Thyroid gland (tissue), 4 donors: ENCODE data around the gene KLF8. TPM values are rescaled to one million over a fixed set of nuclear protein-coding genes. Genes with fewer than 3 reads are reported as not detected.

Experiments
- DNase-seq, 2 donors: peaks; one replicate each; pipeline ENCODE4 v3.0.0-alpha.2; 2019
- H3K27ac ChIP-seq, 3 donors: fragments of 200-600 bp; sonication (generic); 1 replicate in 2 of 3; 2 replicates in 1 of 3; pipeline ENCODE4 v1.5.1; 2016 to 2019; ENCODE audit warnings: mild to moderate bottlenecking in 1 of 3, moderate library complexity in 1 of 3
- H3K27me3 ChIP-seq: fragments of 200-600 bp; sonication (generic); one replicate; pipeline ENCODE4 v1.5.1; 2019
- H3K36me3 ChIP-seq, 2 donors: fragments of 200-600 bp; sonication (generic); one replicate each; pipeline ENCODE4 v1.5.1; 2016 to 2019
- H3K4me1 ChIP-seq, 2 donors: fragments of 200-600 bp; sonication (generic); one replicate each; pipeline ENCODE4 v1.5.1; 2017 to 2019
- H3K4me3 ChIP-seq, 3 donors: fragments of 200-600 bp; sonication (generic); replicated peaks in 1 of 3; 1 replicate in 2 of 3; 2 replicates in 1 of 3; pipeline ENCODE4 v1.5.1; 2016; ENCODE audit warnings: mild to moderate bottlenecking in 1 of 3
- H3K9me3 ChIP-seq: fragments of 200-600 bp; sonication (generic); one replicate; pipeline ENCODE4 v1.5.1; 2017
- CTCF ChIP-seq, 6 experiments: fragments of 200-600 bp in 3 of 6; fragments of 450-650 bp in 3 of 6; sonication (generic) in 3 of 6; IDR thresholded peaks; one replicate each; pipeline ENCODE4 v1.5.1; 2016 to 2019; ENCODE audit warnings: antibody characterized with exemption in 6 of 6, mild to moderate bottlenecking in 2 of 6, inconsistent platforms in 1 of 6, moderate library complexity in 1 of 6
- POLR2A ChIP-seq, 2 donors: fragments of 450-650 bp; IDR thresholded peaks; one replicate each; pipeline ENCODE4 v1.6.1; 2017; ENCODE audit warnings: antibody characterized with exemption in 2 of 2, mild to moderate bottlenecking in 2 of 2, moderate library complexity in 1 of 2
- WGBS, 2 donors: methylation state at CpG; one replicate each; pipeline ENCODE4 v1.1.5; 2017; 5-methylcytosine and 5-hydroxymethylcytosine counted together
- intact Hi-C: fragments of 100-400 bp; cut with DNase I; formaldehyde crosslinking; loops from one replicate; pipeline ENCODE4 v1.15.1; 2023
- total RNA-seq, 4 donors: library from RNA; depleted of rRNA; stranded (reverse); fragments of >200 nt; gene quantifications; one replicate each; pipeline ENCODE4 v1.2.3, GENCODE V29; 2016

Gene KLF8
- total RNA-seq, 4 donors from 2014 or later, result 9.0 to 14.3 (median 11.7) TPM

GRCh38 chrX:56289449-56289848, 57.3 kb downstream of the KLF8 start:
- no peak overlapping the region for H3K27ac ChIP-seq
- DNase-seq, result no peak
- H3K27me3 ChIP-seq, result no peaks in the 10 kb centered on the region
- H3K9me3 ChIP-seq, result no peaks in the 10 kb centered on the region
- 90 to 97% methylated on average over 1 of the region's 1 CpG for WGBS, 2 donors
- no peak overlapping the region for H3K4me3 ChIP-seq
- TF ChIP-seq POLR2A (IDR thresholded peaks at IDR 0.05) (no peak), CTCF (IDR thresholded peaks at IDR 0.05) (no peak)
- intact Hi-C loops, result no loop called here
- peaks cover 0 to 3% of the 10 kb centered on the region in 2 donors for H3K36me3 ChIP-seq
- no peaks in the 10 kb centered on the region for H3K4me1 ChIP-seq

DNA sequence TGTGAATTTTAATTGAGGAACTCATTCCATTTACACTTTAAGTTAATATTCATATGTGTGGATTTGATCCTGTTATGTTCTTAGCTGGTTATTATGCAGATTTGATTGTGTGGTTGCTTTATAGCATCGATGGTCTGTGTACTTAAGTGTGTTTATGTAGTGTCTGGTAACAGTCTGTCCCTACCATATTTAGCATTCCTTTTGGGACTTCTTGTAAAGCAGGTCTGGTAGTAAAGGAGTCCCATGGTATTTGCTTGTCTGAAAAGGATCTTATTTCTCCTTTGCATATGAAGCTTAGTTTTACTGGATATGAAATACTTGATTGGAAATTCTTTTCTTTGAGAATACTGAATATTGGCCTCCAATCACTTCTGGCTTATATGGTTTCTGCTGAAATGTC, 76.6 kb downstream of the KLF8 start:
- H3K36me3 ChIP-seq, result no peaks in the 10 kb centered on the region
- intact Hi-C loops, result no loop called here
- TF ChIP-seq CTCF (IDR thresholded peaks at IDR 0.05) (no peak), POLR2A (IDR thresholded peaks at IDR 0.05) (no peak)
- 50 to 65% methylated on average over 1 of the region's 1 CpG for WGBS, 2 donors
- no peak overlapping the region for H3K27ac ChIP-seq
- H3K4me1 ChIP-seq, result no peaks in the 10 kb centered on the region
- no peak overlapping the region for H3K4me3 ChIP-seq
- H3K27me3 ChIP-seq, result no peaks in the 10 kb centered on the region
- H3K9me3 ChIP-seq, result no peaks in the 10 kb centered on the region
- DNase-seq, result no peak

GRCh38 chrX:56309881-56310280, 77.7 kb downstream of the KLF8 start:
- H3K4me1 ChIP-seq, result no peaks in the 10 kb centered on the region
- DNase-seq, result no peak
- H3K36me3 ChIP-seq, result no peaks in the 10 kb centered on the region
- H3K9me3 ChIP-seq, result no peaks in the 10 kb centered on the region
- intact Hi-C loops, result no loop called here
- no peaks in the 10 kb centered on the region for H3K27me3 ChIP-seq
- no peak for TF ChIP-seq POLR2A (IDR thresholded peaks at IDR 0.05)
- no peak for TF ChIP-seq CTCF (IDR thresholded peaks at IDR 0.05)
- no peak overlapping the region for H3K27ac ChIP-seq
- 81 to 91% methylated on average over 3 of the region's 4 CpGs for WGBS, 2 donors
- no peak overlapping the region for H3K4me3 ChIP-seq

GRCh38 chrX:56310581-56310980, 78.4 kb downstream of the KLF8 start:
- 92 to 100% methylated on average over 2 of the region's 2 CpGs for WGBS, 2 donors
- intact Hi-C loops, result no loop called here

GRCh38 chrX:56313308-56313707, 81.2 kb downstream of the KLF8 start:
- Histone ChIP-seq H3K9me3 (no peaks in the 10 kb centered on the region), H3K4me1 (no peaks in the 10 kb centered on the region), H3K27ac (no peak overlapping the region), H3K36me3 (no peaks in the 10 kb centered on the region), H3K4me3 (no peak overlapping the region), H3K27me3 (no peaks in the 10 kb centered on the region)
- no peak for TF ChIP-seq CTCF (IDR thresholded peaks at IDR 0.05)
- no peak for TF ChIP-seq POLR2A (IDR thresholded peaks at IDR 0.05)
- intact Hi-C loops, result no loop called here
- DNase-seq, result no peak
- WGBS, 2 donors, result 86 to 95% methylated on average over 1 to 3 of the region's 3 CpGs

More at GRCh38 chrX:56310581-56310980, 78.4 kb downstream of the KLF8 start:
- no peak for DNase-seq
- no peaks in the 10 kb centered on the region for H3K36me3 ChIP-seq
- no peaks in the 10 kb centered on the region for H3K9me3 ChIP-seq
- no peaks in the 10 kb centered on the region for H3K27me3 ChIP-seq
- no peaks in the 10 kb centered on the region for H3K4me1 ChIP-seq
- TF ChIP-seq POLR2A (IDR thresholded peaks at IDR 0.05), result no peak
- H3K27ac ChIP-seq, result no peak overlapping the region
- H3K4me3 ChIP-seq, result no peak overlapping the region

GRCh38 chrX:56314334-56314733, 82.2 kb downstream of the KLF8 start:
- Histone ChIP-seq H3K27me3 (no peaks in the 10 kb centered on the region), H3K9me3 (no peaks in the 10 kb centered on the region), H3K4me1 (no peaks in the 10 kb centered on the region), H3K27ac (no peak overlapping the region), H3K4me3 (no peak overlapping the region), H3K36me3 (no peaks in the 10 kb centered on the region)
- intact Hi-C loops, result no loop called here
- TF ChIP-seq POLR2A (IDR thresholded peaks at IDR 0.05) (no peak), CTCF (IDR thresholded peaks at IDR 0.05) (no peak)
- 76 to 86% methylated on average over 3 of the region's 3 CpGs for WGBS, 2 donors
- DNase-seq, result no peak
